MCF 10A (cell line): Measurements from ENCODE around the gene ABHD16A. TPM values are rescaled to one million over a fixed set of nuclear protein-coding genes. Genes with fewer than 3 reads are reported as not detected.

Experiments
- BruUV-seq: library from RNA; stranded (reverse); fragments of 400-500 nt; replicated peaks from 2 replicates; lab custom pipeline; 2021; lab: Mats Ljungman, UMichigan
- CTCF ChIA-PET: fragments of 300-600 bp; sonication (Branson Sonifier 250); formaldehyde crosslinking; extraction: SDS; loops from one replicate; lab custom pipeline; 2021; ENCODE audit warnings: antibody characterized with exemption, inconsistent platforms; lab: Yijun Ruan, JAX
- POLR2A ChIA-PET: fragments of 300-600, 350-650 bp; sonication (Branson Sonifier 250); formaldehyde crosslinking; extraction: SDS; loops from one replicate; lab custom pipeline; 2020; ENCODE audit warnings: antibody characterized with exemption, inconsistent platforms; lab: Yijun Ruan, JAX
- DNase-seq: peaks from one replicate; pipeline ENCODE4 v3.0.0-alpha.2; 2018; ENCODE audit not compliant: unreplicated experiment
- H3K27ac Mint-ChIP-seq: one replicate; pipeline ENCODE4 v1.8.0; 2022; ENCODE audit warnings: mild to moderate bottlenecking, low read depth, mixed read lengths; ENCODE audit not compliant: unreplicated experiment
- H3K27me3 Mint-ChIP-seq: one replicate; pipeline ENCODE4 v1.8.0; 2022; ENCODE audit warnings: mixed read lengths; ENCODE audit not compliant: insufficient read depth, unreplicated experiment
- H3K36me3 Mint-ChIP-seq: one replicate; pipeline ENCODE4 v1.8.0; 2022; ENCODE audit warnings: mild to moderate bottlenecking, moderate library complexity, mixed read lengths; ENCODE audit not compliant: insufficient read depth, unreplicated experiment
- H3K4me1 Mint-ChIP-seq: one replicate; pipeline ENCODE4 v1.8.0; 2022; ENCODE audit warnings: mixed read lengths; ENCODE audit not compliant: insufficient read depth, unreplicated experiment
- H3K4me3 Mint-ChIP-seq: one replicate; pipeline ENCODE4 v1.8.0; 2022; ENCODE audit warnings: mild to moderate bottlenecking, moderate library complexity, mixed read lengths; ENCODE audit not compliant: unreplicated experiment
- H3K9me3 Mint-ChIP-seq: one replicate; pipeline ENCODE4 v1.8.0; 2022; ENCODE audit warnings: mixed read lengths; ENCODE audit not compliant: unreplicated experiment
- intact Hi-C: fragments of 100-400 bp; cut with micrococcal nuclease; formaldehyde crosslinking; loops from 2 replicates; pipeline ENCODE4 v1.14.1; 2022
- total RNA-seq: library from RNA; stranded (reverse); gene quantifications from 2 replicates; pipeline ENCODE4 v1.2.3, GENCODE V29; 2022
- TF ChIP-seq, protein P1 (sequence below): fragments of 200-600 bp; IDR thresholded peaks from one replicate; pipeline ENCODE4 v1.8.0; 2022; ENCODE audit warnings: antibody characterized with exemption, mild to moderate bottlenecking; ENCODE audit not compliant: unreplicated experiment

The ABHD16A gene
- total RNA-seq, 1 experiment from 2014 or later = 32.1 TPM

DNA sequence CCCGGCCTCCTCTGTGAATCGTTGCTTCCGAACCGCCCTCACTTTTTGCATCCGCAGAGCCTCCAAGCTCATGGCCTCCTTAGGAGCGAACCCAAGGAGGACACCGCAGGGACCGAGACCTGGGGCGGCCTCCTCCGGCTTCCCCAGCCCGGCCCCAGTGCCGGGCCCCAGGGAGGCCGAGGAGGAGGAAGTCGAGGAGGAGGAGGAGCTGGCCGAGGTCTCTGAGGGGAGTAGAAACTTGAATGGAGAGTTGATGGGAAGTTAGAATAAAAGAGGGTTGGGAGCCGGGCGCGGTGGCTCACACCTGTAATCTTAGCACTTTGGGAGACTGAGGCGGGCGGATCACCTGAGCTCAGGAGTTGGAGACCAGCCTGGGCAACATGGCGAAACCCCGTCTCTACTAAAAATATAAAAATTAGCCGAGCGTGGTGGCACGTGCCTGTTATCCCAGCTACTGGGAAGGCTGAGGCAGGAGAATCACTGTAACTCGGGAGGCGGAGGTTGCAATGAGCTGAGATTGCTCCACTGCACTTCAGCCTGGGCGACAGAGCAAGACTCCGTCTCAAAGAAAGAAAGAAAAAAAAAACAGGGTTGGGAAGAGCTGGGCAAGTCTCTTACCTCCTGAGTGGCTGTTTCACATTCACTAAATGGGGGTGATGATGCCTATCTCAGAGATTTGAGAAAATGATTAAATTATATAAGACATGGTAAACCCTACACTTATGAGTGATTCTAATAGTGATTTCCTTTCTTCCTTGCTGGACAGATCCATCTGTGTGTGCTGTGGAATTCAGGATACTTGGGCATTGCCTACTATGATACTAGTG lies 37.5 kb upstream of the ABHD16A start:
- BruUV-seq = no TSS peak
- H3K4me3 Mint-ChIP-seq = peak overlapping the region; percentile 88
- H3K4me1 Mint-ChIP-seq = peaks cover 40% of the 10 kb centered on the region
- ChIA-PET CTCF (interaction anchor here (0.7 to 1.6 kb wide), 4 partner anchors 10 to 51 kb away, joined by 4 to 7 read pairs (median 4); no protein-coding TSS in a partner anchor), POLR2A (interaction anchor here (0.6 to 7.0 kb wide), 28 partner anchors 9 to 1536 kb away, joined by 3 to 90 read pairs (median 6); partner anchors contain the start of genes ABHD16A, B3GALT4, BAG6 and C6orf47)
- no peaks in the 10 kb centered on the region for H3K9me3 Mint-ChIP-seq
- intact Hi-C loops = no loop called here
- peaks cover 4% of the 10 kb centered on the region for H3K36me3 Mint-ChIP-seq
- TF ChIP-seq, protein P1, sequence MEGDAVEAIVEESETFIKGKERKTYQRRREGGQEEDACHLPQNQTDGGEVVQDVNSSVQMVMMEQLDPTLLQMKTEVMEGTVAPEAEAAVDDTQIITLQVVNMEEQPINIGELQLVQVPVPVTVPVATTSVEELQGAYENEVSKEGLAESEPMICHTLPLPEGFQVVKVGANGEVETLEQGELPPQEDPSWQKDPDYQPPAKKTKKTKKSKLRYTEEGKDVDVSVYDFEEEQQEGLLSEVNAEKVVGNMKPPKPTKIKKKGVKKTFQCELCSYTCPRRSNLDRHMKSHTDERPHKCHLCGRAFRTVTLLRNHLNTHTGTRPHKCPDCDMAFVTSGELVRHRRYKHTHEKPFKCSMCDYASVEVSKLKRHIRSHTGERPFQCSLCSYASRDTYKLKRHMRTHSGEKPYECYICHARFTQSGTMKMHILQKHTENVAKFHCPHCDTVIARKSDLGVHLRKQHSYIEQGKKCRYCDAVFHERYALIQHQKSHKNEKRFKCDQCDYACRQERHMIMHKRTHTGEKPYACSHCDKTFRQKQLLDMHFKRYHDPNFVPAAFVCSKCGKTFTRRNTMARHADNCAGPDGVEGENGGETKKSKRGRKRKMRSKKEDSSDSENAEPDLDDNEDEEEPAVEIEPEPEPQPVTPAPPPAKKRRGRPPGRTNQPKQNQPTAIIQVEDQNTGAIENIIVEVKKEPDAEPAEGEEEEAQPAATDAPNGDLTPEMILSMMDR = no peak
- no peaks in the 10 kb centered on the region for H3K27me3 Mint-ChIP-seq
- H3K27ac Mint-ChIP-seq = peak overlapping the region; percentile 81
- DNase-seq = no peak

DNA sequence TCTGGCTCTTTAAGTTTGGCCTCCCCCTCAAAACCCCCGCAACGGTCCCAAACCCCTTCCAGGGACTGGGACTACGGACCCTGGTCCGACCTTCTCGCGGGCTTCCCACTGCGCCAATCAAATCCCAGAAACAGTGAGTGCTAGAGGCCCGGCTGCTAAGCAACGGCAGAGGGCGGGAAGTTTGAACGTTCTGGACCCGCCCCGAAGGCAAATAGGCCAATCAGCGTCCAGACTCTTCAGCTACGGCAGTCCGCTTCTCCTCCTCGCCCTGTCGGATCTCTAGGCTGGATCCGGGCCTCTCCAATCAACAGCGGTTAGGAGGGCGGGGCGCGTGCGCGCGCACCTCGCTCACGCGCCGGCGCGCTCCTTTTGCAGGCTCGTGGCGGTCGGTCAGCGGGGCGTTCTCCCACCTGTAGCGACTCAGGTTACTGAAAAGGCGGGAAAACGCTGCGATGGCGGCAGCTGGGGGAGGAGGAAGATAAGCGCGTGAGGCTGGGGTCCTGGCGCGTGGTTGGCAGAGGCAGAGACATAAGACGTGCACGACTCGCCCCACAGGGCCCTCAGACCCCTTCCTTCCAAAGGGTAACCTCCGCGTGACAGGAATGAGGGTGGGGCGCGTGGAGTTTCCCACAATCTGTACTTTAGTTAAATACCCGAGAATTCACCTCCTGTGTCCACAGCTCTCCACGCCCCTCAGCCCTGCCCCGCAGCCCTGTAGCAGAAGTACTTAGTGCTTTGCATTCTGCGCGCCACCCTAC lies 36.7 kb upstream of the ABHD16A start, which contains the start of gene MSH5:
TSS of gene MSH5 (plus strand) at position 367 of the 758 bp plus-strand sequence. CDS start 462 bp downstream, outside the sequence.
- DNase-seq = peak; percentile 99
- TF ChIP-seq, protein P1 = no peak
- H3K27me3 Mint-ChIP-seq = no peaks in the 10 kb centered on the region
- intact Hi-C loops = loop anchor here (2.0 kb wide), 1 partner anchor 37 kb away; the partner anchor contains the start of gene ABHD16A
- ChIA-PET CTCF (interaction anchor here (0.5 to 1.6 kb wide), 5 partner anchors 9 to 67 kb away, joined by 3 to 7 read pairs (median 4); partner anchors contain the start of gene LSM2), POLR2A (interaction anchor here (0.6 to 7.0 kb wide), 34 partner anchors 9 to 1537 kb away, joined by 3 to 90 read pairs (median 6); partner anchors contain the start of genes ABHD16A, B3GALT4, BAG6 and C6orf47)
- no peaks in the 10 kb centered on the region for H3K36me3 Mint-ChIP-seq
- peaks cover 40% of the 10 kb centered on the region for H3K4me1 Mint-ChIP-seq
- H3K4me3 Mint-ChIP-seq = peak within 1 kb of the TSS; percentile 88
- H3K27ac Mint-ChIP-seq = peak within 1 kb of the TSS; percentile 81
- no peaks in the 10 kb centered on the region for H3K9me3 Mint-ChIP-seq
- BruUV-seq = TSS peak; percentile 56

DNA sequence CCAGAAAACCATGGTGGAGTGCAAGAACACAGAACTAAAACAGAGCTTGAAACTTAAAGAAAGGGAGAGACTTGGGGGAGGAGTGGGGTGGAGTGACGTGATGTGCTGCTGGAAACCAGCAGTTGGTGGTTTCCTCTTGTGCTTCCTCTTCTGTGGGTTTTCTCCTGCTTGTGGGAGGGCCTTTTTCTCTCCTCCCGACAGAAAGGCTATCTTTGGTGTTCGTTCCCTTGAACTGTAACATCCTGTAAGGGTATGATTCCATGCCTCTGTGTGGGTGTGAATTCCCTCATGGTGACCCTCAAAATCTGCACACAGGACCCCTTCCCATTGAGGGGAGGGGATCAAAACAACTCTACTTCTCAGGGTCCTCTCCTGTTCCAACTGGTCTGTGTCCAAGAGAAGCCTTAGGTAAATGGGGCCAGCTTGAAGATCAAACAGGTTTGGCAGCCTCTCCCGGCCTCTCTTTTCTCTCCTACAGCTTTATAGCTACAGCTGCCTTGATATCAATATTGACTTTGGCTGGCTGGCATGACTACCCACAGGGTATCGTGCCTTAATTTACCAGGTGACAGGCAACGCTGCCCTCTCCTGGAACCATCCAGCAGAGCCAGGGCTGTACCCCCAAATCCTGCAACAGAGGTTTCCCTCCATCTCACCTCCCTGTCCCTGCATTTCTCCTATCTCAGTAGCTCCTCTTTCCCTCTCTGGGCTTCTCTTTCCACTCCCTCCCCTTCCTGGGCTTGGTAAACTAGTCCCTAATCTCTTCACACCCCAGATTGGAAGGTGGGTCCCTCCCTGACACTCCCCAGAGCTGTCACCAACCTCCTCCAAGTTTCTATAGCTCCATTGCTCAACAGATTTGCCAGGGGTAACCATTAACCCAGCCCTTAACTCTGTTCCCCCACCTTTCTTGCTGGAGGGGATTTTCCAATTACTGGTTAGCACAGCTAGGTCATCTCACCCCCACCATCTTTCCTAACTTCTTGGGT lies 35.2 kb upstream of the ABHD16A start:
- no TSS peak for BruUV-seq
- Mint-ChIP-seq H3K36me3 (peaks cover 12% of the 10 kb centered on the region), H3K27me3 (no peaks in the 10 kb centered on the region), H3K27ac (peak overlapping the region; percentile 81), H3K9me3 (no peaks in the 10 kb centered on the region), H3K4me1 (peaks cover 40% of the 10 kb centered on the region), H3K4me3 (peak overlapping the region; percentile 10)
- ChIA-PET CTCF (interaction anchor here (0.6 to 1.7 kb wide), 8 partner anchors 9 to 92 kb away, joined by 3 to 5 read pairs (median 4); partner anchors contain the start of genes DDAH2, HSPA1A, HSPA1L and LSM2), POLR2A (interaction anchor here (0.6 to 11.8 kb wide), 18 partner anchors 11 to 1545 kb away, joined by 3 to 95 read pairs (median 8); partner anchors contain the start of genes BAG6, CSNK2B, EHMT2 and GPANK1)
- intact Hi-C loops = loop anchor here (2.0 kb wide), 1 partner anchor 35 kb away; the partner anchor contains the start of gene ABHD16A
- TF ChIP-seq, protein P1 = no peak
- DNase-seq = peak; percentile 57
